Smooth muscle cell (in vitro differentiated cells): ENCODE results near the gene FAM89A. TPM values are rescaled to one million over a fixed set of nuclear protein-coding genes. Genes with fewer than 3 reads are reported as not detected.

ENCODE experiments used
- DNase-seq: peaks from one replicate; lab custom pipeline; 2025; ENCODE audit not compliant: unreplicated experiment; lab: John Stamatoyannopoulos, UW
- H2AFZ ChIP-seq: fragments of 200-600 bp; sonication (generic); 2 replicates; pipeline ENCODE4 v1.6.0; 2016; ENCODE audit warnings: antibody characterized with exemption, low read depth, mild to moderate bottlenecking
- H3F3A ChIP-seq: fragments of 200-600 bp; sonication (generic); 2 replicates; pipeline ENCODE4 v1.6.0; 2017; ENCODE audit warnings: antibody characterized with exemption, low read depth
- H3K27ac ChIP-seq: fragments of 200-600 bp; sonication (generic); 2 replicates; pipeline ENCODE4 v1.5.1; 2016; ENCODE audit warnings: low read depth, mild to moderate bottlenecking
- H3K27me3 ChIP-seq: fragments of 200-600 bp; sonication (generic); 2 replicates; pipeline ENCODE4 v1.6.1; 2016; ENCODE audit warnings: low read depth, mild to moderate bottlenecking
- H3K36me3 ChIP-seq: fragments of 200-600 bp; sonication (generic); 2 replicates; pipeline ENCODE4 v1.5.1; 2016; ENCODE audit warnings: low read depth
- H3K4me1 ChIP-seq: fragments of 200-600 bp; sonication (generic); 2 replicates; pipeline ENCODE4 v1.5.1; 2016; ENCODE audit warnings: low read depth
- H3K4me2 ChIP-seq: fragments of 200-600 bp; sonication (generic); 2 replicates; pipeline ENCODE4 v1.6.0; 2016; ENCODE audit warnings: mild to moderate bottlenecking
- H3K4me3 ChIP-seq: fragments of 200-600 bp; sonication (generic); 2 replicates; pipeline ENCODE4 v1.5.1; 2016; ENCODE audit warnings: mild to moderate bottlenecking
- H3K79me2 ChIP-seq: fragments of 200-600 bp; sonication (generic); 2 replicates; pipeline ENCODE4 v1.6.0; 2016; ENCODE audit warnings: low read depth, mild to moderate bottlenecking
- H3K9ac ChIP-seq: fragments of 200-600 bp; sonication (generic); 2 replicates; pipeline ENCODE4 v1.6.0; 2016; ENCODE audit warnings: low read depth
- H3K9me3 ChIP-seq: fragments of 200-600 bp; sonication (generic); replicated peaks from 2 replicates; pipeline ENCODE4 v1.5.1; 2016; ENCODE audit warnings: low read depth
- H4K20me1 ChIP-seq: fragments of 200-600 bp; sonication (generic); 2 replicates; pipeline ENCODE4 v1.6.0; 2016; ENCODE audit warnings: low read depth
- CTCF ChIP-seq: fragments of 200-600 bp; sonication (generic); IDR thresholded peaks from 2 replicates; pipeline ENCODE4 v1.5.1; 2017; ENCODE audit warnings: borderline replicate concordance, mild to moderate bottlenecking, antibody characterized with exemption; ENCODE audit not compliant: insufficient read depth, poor library complexity, severe bottlenecking
- WGBS: methylation state at CpG from one replicate; pipeline ENCODE4 v1.1.7; 2016; ENCODE audit warnings: low lambda C conversion rate; 5-methylcytosine and 5-hydroxymethylcytosine counted together
- polyA plus RNA-seq: library from polyadenylated mRNA; unstranded; fragments of >200 nt; fragmentation: Nextera tagmentation; extraction: Ambion mirVana; gene quantifications from 2 replicates; pipeline ENCODE4 v1.2.1, GENCODE V29; 2016
- total RNA-seq: library from RNA; depleted of rRNA; stranded (reverse); fragments of >200 nt; gene quantifications from 2 replicates; pipeline ENCODE4 v1.2.3, GENCODE V29; 2014

The FAM89A gene
- total and polyA plus RNA-seq, 2 experiments from 2014 or later: 34.9 to 45.3 TPM

- H3K4me2 ChIP-seq: peak overlapping the region; percentile 96
- H3K9ac ChIP-seq: no peak overlapping the region
- H3K4me1 ChIP-seq: peaks cover 8% of the 10 kb centered on the region
- no peak overlapping the region for H2AFZ ChIP-seq
- no peak overlapping the region for H3K27ac ChIP-seq
- WGBS: 84% methylated on average over 9 of the region's 9 CpGs
- peaks cover 5% of the 10 kb centered on the region for H3K27me3 ChIP-seq
- no peaks in the 10 kb centered on the region for H3F3A ChIP-seq
- no peak for TF ChIP-seq CTCF
- no peaks in the 10 kb centered on the region for H3K9me3 ChIP-seq
- H3K36me3 ChIP-seq: no peaks in the 10 kb centered on the region
- H3K79me2 ChIP-seq: peaks cover 2% of the 10 kb centered on the region
- no peak overlapping the region for H3K4me3 ChIP-seq
- peaks cover 10% of the 10 kb centered on the region for H4K20me1 ChIP-seq
- DNase-seq: no peak
Observed at GRCh38 chr1:231041719-231042261, 1.7 kb upstream of the FAM89A start.

DNA sequence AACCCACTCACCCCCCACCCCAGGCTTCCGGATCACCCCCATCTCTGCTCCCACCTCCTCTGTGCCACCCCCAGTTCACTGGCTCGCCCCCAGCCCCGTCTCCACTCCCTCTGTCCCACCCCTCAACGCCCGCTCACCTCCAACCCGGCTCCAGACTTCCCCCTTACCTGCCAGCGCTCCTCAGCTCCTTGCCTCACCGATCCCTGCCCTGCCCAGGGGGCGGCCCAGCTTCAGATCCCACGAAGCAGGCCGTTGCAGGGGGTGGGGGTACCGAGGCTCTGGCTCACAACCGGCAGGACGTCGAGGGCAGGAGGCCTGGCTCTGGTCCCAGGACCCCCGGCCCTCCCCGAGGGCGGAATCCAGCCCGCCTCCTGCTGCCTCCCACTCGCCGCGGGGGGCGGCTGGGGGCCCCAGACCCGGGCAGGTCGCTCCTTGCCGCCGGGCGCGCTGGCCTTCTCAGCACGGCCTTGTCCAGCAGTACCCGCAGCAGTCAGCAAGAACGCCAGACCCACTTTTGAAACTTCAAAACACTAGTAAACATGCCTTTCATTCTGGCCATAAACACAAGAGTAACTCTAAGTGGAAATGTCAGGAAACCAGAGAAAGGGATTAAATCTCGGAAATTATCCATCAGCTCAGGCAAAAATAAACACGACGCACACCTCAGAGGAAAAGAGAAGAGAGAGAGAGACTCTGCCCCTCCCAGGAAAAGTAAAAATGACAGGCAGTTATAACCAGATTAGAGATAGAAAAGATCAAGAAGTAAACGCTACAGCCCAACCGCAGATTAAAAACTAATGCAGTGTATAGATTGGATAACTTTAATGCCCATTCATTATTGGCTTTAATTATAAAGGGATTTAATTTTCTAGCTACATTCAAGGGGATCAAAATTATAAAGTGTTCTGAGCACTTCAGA lies 1.0 kb upstream of the FAM89A start:
- peak overlapping the region; percentile 96 for H3K4me2 ChIP-seq
- no peak for TF ChIP-seq CTCF
- no peaks in the 10 kb centered on the region for H3K27me3 ChIP-seq
- 12% methylated on average over 21 of the region's 37 CpGs for WGBS
- peak overlapping the region; percentile 97 for H3K4me3 ChIP-seq
- DNase-seq: peak; percentile 10
- H3K27ac ChIP-seq: no peak overlapping the region
- H3K79me2 ChIP-seq: peaks cover 6% of the 10 kb centered on the region
- no peak overlapping the region for H3K9ac ChIP-seq
- no peaks in the 10 kb centered on the region for H3K36me3 ChIP-seq
- no peaks in the 10 kb centered on the region for H3K9me3 ChIP-seq
- H3K4me1 ChIP-seq: peaks cover 8% of the 10 kb centered on the region
- peaks cover 17% of the 10 kb centered on the region for H4K20me1 ChIP-seq
- peak overlapping the region; percentile 83 for H2AFZ ChIP-seq
- H3F3A ChIP-seq: no peaks in the 10 kb centered on the region

DNA sequence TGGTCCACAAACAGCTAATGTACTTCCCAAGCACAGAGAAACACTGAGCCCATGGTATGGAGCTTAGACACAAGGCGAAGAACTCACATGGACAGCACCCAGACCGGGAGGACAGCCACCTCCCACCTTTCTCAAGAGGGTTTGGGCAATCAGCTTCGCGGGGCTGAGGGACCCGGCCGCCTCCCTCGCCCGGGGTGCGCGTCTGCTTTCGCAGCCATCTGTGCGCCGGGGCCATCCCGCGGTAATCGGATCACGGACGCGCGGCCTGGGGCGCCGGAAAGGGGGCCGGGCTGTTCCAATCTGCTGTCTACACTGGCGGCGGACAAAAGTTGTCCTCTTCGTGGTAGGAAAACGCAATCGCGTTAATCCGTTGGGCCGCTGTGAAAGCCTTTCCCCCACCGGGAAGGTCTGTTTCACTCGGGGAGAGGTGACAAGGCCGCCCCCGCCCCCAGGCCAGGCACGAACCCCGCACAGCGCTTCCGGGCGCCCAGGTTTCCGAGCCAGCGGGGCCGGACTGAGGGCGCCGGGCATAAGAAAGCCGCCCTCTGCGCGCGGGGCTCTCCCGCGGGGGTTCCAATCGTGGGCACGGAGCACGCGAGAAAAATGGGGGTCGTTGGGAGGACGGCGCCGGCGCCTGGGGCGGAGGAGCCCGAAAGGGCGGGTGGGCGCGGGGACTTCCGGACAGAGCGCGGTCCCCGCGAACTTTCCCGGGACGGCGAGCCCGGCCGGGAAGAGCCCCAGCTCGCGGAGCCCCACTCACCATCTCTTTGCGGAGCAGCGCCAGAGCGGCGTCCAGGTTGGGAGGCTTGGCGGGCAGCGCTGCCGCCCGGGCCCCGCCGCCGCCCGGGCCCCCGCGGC lies 664 bp downstream of the FAM89A start:
- peak overlapping the region; percentile 97 for H3K4me3 ChIP-seq

More for the DNA sequence above, 664 bp downstream of the FAM89A start:
- H4K20me1 ChIP-seq: peaks cover 32% of the 10 kb centered on the region
- H3K36me3 ChIP-seq: no peaks in the 10 kb centered on the region
- peak; percentile 49 for DNase-seq
- peaks cover 8% of the 10 kb centered on the region for H3K4me1 ChIP-seq
- peak overlapping the region; percentile 87 for H3K9ac ChIP-seq
- H3K4me2 ChIP-seq: peak overlapping the region; percentile 96
- no peaks in the 10 kb centered on the region for H3F3A ChIP-seq
- peaks cover 20% of the 10 kb centered on the region for H3K79me2 ChIP-seq
- peak overlapping the region; percentile 63 for H3K27ac ChIP-seq
- TF ChIP-seq CTCF: no peak
- H2AFZ ChIP-seq: peak overlapping the region; percentile 91
- WGBS: 2% methylated on average over 70 of the region's 91 CpGs
- H3K27me3 ChIP-seq: no peaks in the 10 kb centered on the region
- no peaks in the 10 kb centered on the region for H3K9me3 ChIP-seq
